ENCODE measurements around the gene AEBP1. TPM values are rescaled to one million over a fixed set of nuclear protein-coding genes. Genes with fewer than 3 reads are reported as not detected.

The AEBP1 gene
- total RNA-seq, 1 experiment from 2014 or later, result not detected

- Histone ChIP-seq H2AFZ (ENCODE audit: low read length) (no peak overlapping the region), H3K27ac (ENCODE audit: low read length) (no peak overlapping the region), H3K4me2 (ENCODE audit: low read depth, low read length, poor library complexity, severe bottlenecking) (no peak overlapping the region), H3K9ac (ENCODE audit: low read length) (no peak overlapping the region), H3K27me3 (ENCODE audit: low read length) (no peaks in the 10 kb centered on the region), H3K36me3 (ENCODE audit: insufficient read depth, low read length) (0 out of 2 replicates have a peak, but pooled peaks cover 3% of the 10 kb centered on the region), H3K9me2 (replicated peaks; ENCODE audit: insufficient read depth, low read length) (no peaks in the 10 kb centered on the region), H4K20me1 (ENCODE audit: insufficient read depth, low read depth, low read length) (no peaks in the 10 kb centered on the region), H3K79me2 (ENCODE audit: low read length) (peaks cover 15% of the 10 kb centered on the region), H3K4me1 (ENCODE audit: low read length) (peaks cover 28% of the 10 kb centered on the region), H3K9me3 (ENCODE audit: low read length) (no peaks in the 10 kb centered on the region), H3K4me3 (ENCODE audit: low read length) (no peak overlapping the region)
- no peak for DNase-seq
Observed at GRCh38 chr7:44085546-44085945, 18.6 kb upstream of the AEBP1 start.

DNA sequence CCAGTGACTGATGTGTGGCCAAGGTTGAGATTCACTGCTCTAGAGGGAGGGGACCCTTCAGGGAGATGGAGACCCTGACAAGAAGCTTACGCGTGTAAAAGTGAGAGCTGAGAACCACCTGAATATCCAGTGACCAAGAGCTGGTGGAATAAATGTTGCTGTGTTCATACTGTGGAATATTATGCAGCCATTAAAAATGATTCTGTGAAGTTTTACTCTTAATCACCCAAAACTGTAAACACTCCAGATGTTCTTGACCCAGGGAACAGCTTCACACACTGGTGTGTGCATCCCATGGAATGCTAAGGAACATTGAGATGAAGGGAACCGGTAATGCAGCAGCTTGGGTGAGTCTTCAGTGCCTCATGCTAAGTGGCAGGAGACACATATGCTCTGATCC lies 17.5 kb upstream of the AEBP1 start:
- no peaks in the 10 kb centered on the region for H3K9me2 ChIP-seq (replicated peaks; ENCODE audit: insufficient read depth, low read length)
- H3K4me1 ChIP-seq (ENCODE audit: low read length), result peaks cover 18% of the 10 kb centered on the region
- H3K9me3 ChIP-seq (ENCODE audit: low read length), result no peaks in the 10 kb centered on the region
- no peak overlapping the region for H3K4me2 ChIP-seq (ENCODE audit: low read depth, low read length, poor library complexity, severe bottlenecking)
- peaks cover 6% of the 10 kb centered on the region for H3K79me2 ChIP-seq (ENCODE audit: low read length)
- no peak overlapping the region for H3K27ac ChIP-seq (ENCODE audit: low read length)
- no peaks in the 10 kb centered on the region for H3K36me3 ChIP-seq (ENCODE audit: insufficient read depth, low read length)
- no peak overlapping the region for H3K4me3 ChIP-seq (ENCODE audit: low read length)
- no peaks in the 10 kb centered on the region for H3K27me3 ChIP-seq (ENCODE audit: low read length)
- no peak overlapping the region for H2AFZ ChIP-seq (ENCODE audit: low read length)
- H3K9ac ChIP-seq (ENCODE audit: low read length), result no peak overlapping the region
- DNase-seq, result no peak
- no peaks in the 10 kb centered on the region for H4K20me1 ChIP-seq (ENCODE audit: insufficient read depth, low read depth, low read length)

DNA sequence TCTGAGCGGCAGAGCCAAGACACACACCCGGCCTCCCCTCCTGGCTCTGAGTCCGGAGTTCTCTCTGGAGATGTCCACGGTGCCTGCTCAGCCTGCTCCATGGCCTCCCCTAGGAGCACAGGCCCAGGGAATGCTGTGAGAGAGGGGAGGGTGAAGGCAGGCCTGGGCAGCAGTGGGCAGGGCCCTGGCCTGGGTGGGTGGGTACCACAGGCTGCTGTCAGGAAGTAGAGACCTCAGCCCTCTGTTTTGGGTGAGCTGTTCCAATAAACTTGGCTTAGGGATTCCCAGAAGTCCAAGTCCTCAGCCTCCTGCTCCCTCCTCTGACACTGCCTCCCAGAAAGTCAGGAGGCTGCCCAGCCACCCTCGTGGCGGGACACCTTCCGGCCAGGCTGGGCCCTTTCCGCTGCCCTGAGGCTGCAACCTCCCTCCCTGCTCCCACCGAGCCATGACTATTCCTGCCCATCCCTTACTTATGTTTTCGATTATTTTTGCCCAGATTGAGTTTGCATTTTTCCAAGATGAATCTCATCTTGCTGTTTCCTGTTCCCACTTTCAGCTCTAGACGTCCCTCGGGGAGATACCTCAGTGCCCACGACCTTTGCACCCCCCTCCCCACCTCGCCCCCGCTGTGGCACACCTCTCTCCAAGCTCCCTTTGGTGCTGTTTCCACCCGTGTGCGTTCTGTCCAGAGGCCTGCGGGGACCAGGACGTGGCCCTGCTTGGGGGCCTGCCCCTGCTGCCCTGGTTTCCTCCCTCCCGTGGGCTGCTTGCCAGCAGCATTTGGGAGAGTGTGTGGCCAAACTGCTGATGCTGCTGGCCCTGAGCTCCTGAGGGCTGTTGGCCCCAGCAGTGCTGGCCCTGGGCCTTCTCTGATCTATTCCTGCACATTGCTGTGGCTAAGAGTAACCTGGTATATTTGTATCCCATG lies 16.0 kb upstream of the AEBP1 start:
- Histone ChIP-seq H3K9ac (ENCODE audit: low read length) (no peak overlapping the region), H2AFZ (ENCODE audit: low read length) (no peak overlapping the region), H3K36me3 (ENCODE audit: insufficient read depth, low read length) (no peaks in the 10 kb centered on the region), H3K4me3 (ENCODE audit: low read length) (no peak overlapping the region), H3K27ac (ENCODE audit: low read length) (no peak overlapping the region), H4K20me1 (ENCODE audit: insufficient read depth, low read depth, low read length) (no peaks in the 10 kb centered on the region), H3K9me3 (ENCODE audit: low read length) (no peaks in the 10 kb centered on the region), H3K9me2 (replicated peaks; ENCODE audit: insufficient read depth, low read length) (no peaks in the 10 kb centered on the region), H3K79me2 (ENCODE audit: low read length) (no peaks in the 10 kb centered on the region), H3K4me1 (ENCODE audit: low read length) (peaks cover 12% of the 10 kb centered on the region), H3K4me2 (ENCODE audit: low read depth, low read length, poor library complexity, severe bottlenecking) (no peak overlapping the region), H3K27me3 (ENCODE audit: low read length) (no peaks in the 10 kb centered on the region)
- DNase-seq, result no peak

DNA sequence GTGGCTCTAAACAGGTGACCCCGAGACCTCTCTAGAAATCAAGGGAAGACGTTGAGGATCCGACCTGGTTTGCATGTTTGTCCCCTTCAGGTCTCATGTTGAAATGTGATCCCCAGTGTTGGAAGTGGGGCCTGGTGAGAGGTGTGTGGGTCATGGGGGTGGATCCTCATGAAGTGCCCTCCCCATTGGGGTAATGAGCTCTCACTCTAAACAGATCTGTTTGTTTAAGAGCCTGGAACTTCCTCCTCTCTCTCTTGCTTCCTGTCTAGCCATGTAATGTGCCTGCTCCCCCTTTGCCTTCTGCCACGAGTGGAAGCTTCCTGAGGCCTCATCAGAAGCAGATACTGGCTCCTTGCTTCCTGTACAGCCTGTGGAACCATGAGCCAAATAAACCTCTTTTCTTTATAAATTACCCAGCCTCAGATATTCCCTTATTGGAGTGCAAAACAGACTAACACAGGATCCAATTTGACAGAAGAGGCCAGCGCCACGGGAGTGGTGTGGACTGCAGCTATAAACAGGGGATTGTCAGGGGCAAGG lies 11.0 kb upstream of the AEBP1 start:
- DNase-seq, result no peak
- Histone ChIP-seq H4K20me1 (ENCODE audit: insufficient read depth, low read depth, low read length) (no peaks in the 10 kb centered on the region), H3K9me3 (ENCODE audit: low read length) (no peaks in the 10 kb centered on the region), H3K36me3 (ENCODE audit: insufficient read depth, low read length) (no peaks in the 10 kb centered on the region), H3K27ac (ENCODE audit: low read length) (no peak overlapping the region), H3K9ac (ENCODE audit: low read length) (no peak overlapping the region), H3K79me2 (ENCODE audit: low read length) (no peaks in the 10 kb centered on the region), H3K9me2 (replicated peaks; ENCODE audit: insufficient read depth, low read length) (no peaks in the 10 kb centered on the region), H3K4me2 (ENCODE audit: low read depth, low read length, poor library complexity, severe bottlenecking) (no peak overlapping the region), H3K4me1 (ENCODE audit: low read length) (peaks cover 41% of the 10 kb centered on the region), H2AFZ (ENCODE audit: low read length) (no peak overlapping the region), H3K4me3 (ENCODE audit: low read length) (no peak overlapping the region), H3K27me3 (ENCODE audit: low read length) (no peaks in the 10 kb centered on the region)

- no peak overlapping the region for H2AFZ ChIP-seq (ENCODE audit: low read length)
- peak overlapping the region; percentile 40 for H3K4me2 ChIP-seq (ENCODE audit: low read depth, low read length, poor library complexity, severe bottlenecking)
Observed at GRCh38 chr7:44094365-44094764, 9.8 kb upstream of the AEBP1 start.

DNA sequence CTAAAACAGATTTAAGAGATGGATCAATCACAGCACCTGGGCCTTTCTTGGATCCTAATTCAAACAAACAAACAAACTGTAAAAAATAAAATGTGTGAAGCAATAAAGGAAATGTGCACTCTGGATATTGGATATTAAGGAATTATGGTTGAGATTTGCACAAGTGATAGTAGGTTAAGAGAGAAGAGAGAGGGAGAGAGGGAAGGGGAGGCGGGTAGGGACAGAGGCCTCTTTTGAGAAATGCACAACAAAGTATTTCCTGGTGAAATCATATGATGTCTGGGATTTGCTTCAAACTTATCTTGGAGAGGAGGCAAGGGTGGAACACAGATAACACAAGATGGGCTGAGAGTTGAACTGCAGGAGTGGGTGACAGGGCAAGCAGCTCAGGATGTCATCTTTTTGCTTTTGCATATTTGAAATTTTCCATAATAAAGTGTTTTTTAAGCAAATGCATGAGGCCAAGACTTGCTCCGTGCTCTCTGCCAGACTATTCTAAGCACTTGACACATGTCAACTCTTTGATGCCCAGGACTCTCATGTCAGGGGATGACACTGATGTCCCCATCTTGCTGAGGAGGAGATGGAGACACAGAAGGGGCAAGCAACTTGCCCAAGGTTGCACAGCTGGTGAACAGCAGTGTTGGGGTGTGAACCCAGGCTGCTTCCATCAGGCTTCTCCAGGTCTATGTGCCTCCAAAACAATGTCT lies 9.1 kb upstream of the AEBP1 start:
- Histone ChIP-seq H3K4me3 (ENCODE audit: low read length) (no peak overlapping the region), H3K9me2 (replicated peaks; ENCODE audit: insufficient read depth, low read length) (no peaks in the 10 kb centered on the region), H4K20me1 (ENCODE audit: insufficient read depth, low read depth, low read length) (no peaks in the 10 kb centered on the region), H3K9me3 (ENCODE audit: low read length) (no peaks in the 10 kb centered on the region), H3K27me3 (ENCODE audit: low read length) (no peaks in the 10 kb centered on the region), H3K27ac (ENCODE audit: low read length) (peak overlapping the region; percentile 95), H3K4me1 (ENCODE audit: low read length) (peaks cover 45% of the 10 kb centered on the region), H2AFZ (ENCODE audit: low read length) (no peak overlapping the region), H3K4me2 (ENCODE audit: low read depth, low read length, poor library complexity, severe bottlenecking) (peak overlapping the region; percentile 40), H3K79me2 (ENCODE audit: low read length) (no peaks in the 10 kb centered on the region), H3K9ac (ENCODE audit: low read length) (peak overlapping the region; percentile 57), H3K36me3 (ENCODE audit: insufficient read depth, low read length) (no peaks in the 10 kb centered on the region)
- peak; percentile 71 for DNase-seq

More at GRCh38 chr7:44094365-44094764, 9.8 kb upstream of the AEBP1 start:
- Histone ChIP-seq H3K79me2 (ENCODE audit: low read length) (no peaks in the 10 kb centered on the region), H3K27me3 (ENCODE audit: low read length) (no peaks in the 10 kb centered on the region), H3K36me3 (ENCODE audit: insufficient read depth, low read length) (no peaks in the 10 kb centered on the region), H3K4me1 (ENCODE audit: low read length) (peaks cover 45% of the 10 kb centered on the region), H3K4me3 (ENCODE audit: low read length) (no peak overlapping the region), H4K20me1 (ENCODE audit: insufficient read depth, low read depth, low read length) (no peaks in the 10 kb centered on the region), H3K9me3 (ENCODE audit: low read length) (no peaks in the 10 kb centered on the region), H3K9me2 (replicated peaks; ENCODE audit: insufficient read depth, low read length) (no peaks in the 10 kb centered on the region), H3K9ac (ENCODE audit: low read length) (peak overlapping the region; percentile 43; the same call in 1 of the 2 replicates), H3K27ac (ENCODE audit: low read length) (peak overlapping the region; percentile 95)
- no peak for DNase-seq

GRCh38 chr7:44095781-44096180 lies 8.4 kb upstream of the AEBP1 start:
- H3K9ac ChIP-seq (ENCODE audit: low read length), result peak overlapping the region; percentile 57
- H3K79me2 ChIP-seq (ENCODE audit: low read length), result no peaks in the 10 kb centered on the region
- no peak overlapping the region for H2AFZ ChIP-seq (ENCODE audit: low read length)
- peaks cover 51% of the 10 kb centered on the region for H3K4me1 ChIP-seq (ENCODE audit: low read length)
- no peaks in the 10 kb centered on the region for H4K20me1 ChIP-seq (ENCODE audit: insufficient read depth, low read depth, low read length)
- no peaks in the 10 kb centered on the region for H3K9me2 ChIP-seq (replicated peaks; ENCODE audit: insufficient read depth, low read length)
- no peak for DNase-seq
- H3K27ac ChIP-seq (ENCODE audit: low read length), result peak overlapping the region; percentile 95
- no peaks in the 10 kb centered on the region for H3K9me3 ChIP-seq (ENCODE audit: low read length)
- H3K27me3 ChIP-seq (ENCODE audit: low read length), result no peaks in the 10 kb centered on the region
- no peaks in the 10 kb centered on the region for H3K36me3 ChIP-seq (ENCODE audit: insufficient read depth, low read length)
- peak overlapping the region; percentile 40 for H3K4me2 ChIP-seq (ENCODE audit: low read depth, low read length, poor library complexity, severe bottlenecking)
- no peak overlapping the region for H3K4me3 ChIP-seq (ENCODE audit: low read length)

DNA sequence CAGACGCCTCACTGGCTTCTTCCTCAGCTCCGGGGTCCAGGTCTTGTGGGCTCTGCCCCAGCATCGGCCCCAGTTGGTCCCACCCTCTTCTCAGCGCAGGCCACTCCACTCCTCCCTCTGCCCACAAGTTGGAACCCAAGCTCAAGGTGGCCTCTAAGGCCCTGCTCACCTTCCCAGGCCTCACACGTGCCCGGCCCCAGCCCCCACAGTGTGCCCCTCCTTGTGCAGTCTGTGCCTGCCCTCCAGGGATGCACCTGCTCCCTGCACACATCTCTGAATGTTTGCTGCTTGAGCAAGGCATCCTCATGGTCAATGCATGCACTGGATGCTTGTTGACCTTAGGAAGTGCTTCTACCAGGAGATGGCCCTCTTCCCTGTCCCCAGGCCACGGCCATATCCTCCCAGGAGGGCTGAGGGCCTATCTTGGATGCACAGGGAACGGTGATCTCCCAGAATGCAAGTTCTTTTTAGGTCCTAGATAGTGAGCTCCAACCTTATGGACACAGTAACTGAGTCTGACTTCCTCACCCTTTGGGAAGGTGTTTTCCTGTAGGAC lies 7.7 kb upstream of the AEBP1 start:
- no peaks in the 10 kb centered on the region for H3K27me3 ChIP-seq (ENCODE audit: low read length)
- no peak for DNase-seq
- H3K4me1 ChIP-seq (ENCODE audit: low read length), result peaks cover 57% of the 10 kb centered on the region
- H3K9me3 ChIP-seq (ENCODE audit: low read length), result no peaks in the 10 kb centered on the region
- H4K20me1 ChIP-seq (ENCODE audit: insufficient read depth, low read depth, low read length), result no peaks in the 10 kb centered on the region
- no peaks in the 10 kb centered on the region for H3K9me2 ChIP-seq (replicated peaks; ENCODE audit: insufficient read depth, low read length)
- H2AFZ ChIP-seq (ENCODE audit: low read length), result no peak overlapping the region
- peak overlapping the region; percentile 95 for H3K27ac ChIP-seq (ENCODE audit: low read length)
- H3K9ac ChIP-seq (ENCODE audit: low read length), result peak overlapping the region; percentile 57
- no peaks in the 10 kb centered on the region for H3K36me3 ChIP-seq (ENCODE audit: insufficient read depth, low read length)
- peak overlapping the region; percentile 50 for H3K4me2 ChIP-seq (ENCODE audit: low read depth, low read length, poor library complexity, severe bottlenecking)
- H3K79me2 ChIP-seq (ENCODE audit: low read length), result no peaks in the 10 kb centered on the region
- H3K4me3 ChIP-seq (ENCODE audit: low read length), result peak overlapping the region; percentile 30; the same call in 1 of the 2 replicates

All from Karpas-422 (cell line).